Measurements from ENCODE around the gene AMFR.

DNA sequence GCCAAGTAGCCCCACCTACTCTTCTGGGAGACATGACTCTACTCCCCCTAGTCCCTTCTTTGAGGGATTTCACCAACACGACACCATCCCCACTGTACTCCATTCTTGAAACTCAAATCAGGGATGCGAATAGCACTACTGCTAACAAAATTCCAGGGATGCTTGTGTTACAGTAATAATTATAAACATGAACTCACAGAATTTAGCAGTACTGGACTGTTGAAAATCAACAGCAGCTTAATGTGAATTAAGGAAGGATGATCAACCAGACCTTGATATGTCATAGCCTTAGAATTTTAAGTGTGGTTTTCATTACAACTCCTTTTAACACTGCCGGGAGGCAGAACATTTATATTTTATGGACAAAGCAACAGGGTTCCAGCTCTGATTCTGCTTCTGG lies 37.9 kb downstream of the AMFR start:
- no peak for TF ChIP-seq ZNF121 (tag by site-specific recombination; IDR thresholded peaks at IDR 0.05)
- TF ChIP-seq, protein P1, sequence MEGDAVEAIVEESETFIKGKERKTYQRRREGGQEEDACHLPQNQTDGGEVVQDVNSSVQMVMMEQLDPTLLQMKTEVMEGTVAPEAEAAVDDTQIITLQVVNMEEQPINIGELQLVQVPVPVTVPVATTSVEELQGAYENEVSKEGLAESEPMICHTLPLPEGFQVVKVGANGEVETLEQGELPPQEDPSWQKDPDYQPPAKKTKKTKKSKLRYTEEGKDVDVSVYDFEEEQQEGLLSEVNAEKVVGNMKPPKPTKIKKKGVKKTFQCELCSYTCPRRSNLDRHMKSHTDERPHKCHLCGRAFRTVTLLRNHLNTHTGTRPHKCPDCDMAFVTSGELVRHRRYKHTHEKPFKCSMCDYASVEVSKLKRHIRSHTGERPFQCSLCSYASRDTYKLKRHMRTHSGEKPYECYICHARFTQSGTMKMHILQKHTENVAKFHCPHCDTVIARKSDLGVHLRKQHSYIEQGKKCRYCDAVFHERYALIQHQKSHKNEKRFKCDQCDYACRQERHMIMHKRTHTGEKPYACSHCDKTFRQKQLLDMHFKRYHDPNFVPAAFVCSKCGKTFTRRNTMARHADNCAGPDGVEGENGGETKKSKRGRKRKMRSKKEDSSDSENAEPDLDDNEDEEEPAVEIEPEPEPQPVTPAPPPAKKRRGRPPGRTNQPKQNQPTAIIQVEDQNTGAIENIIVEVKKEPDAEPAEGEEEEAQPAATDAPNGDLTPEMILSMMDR (tag by site-specific recombination; IDR thresholded peaks at IDR 0.05): no peak
